HepG2 (cell line): ENCODE results near the gene FYB1. TPM values are rescaled to one million over a fixed set of nuclear protein-coding genes. Genes with fewer than 3 reads are reported as not detected.

ENCODE experiments used
- ELF1 ChIP-seq: sonication (generic); formaldehyde crosslinking; IDR thresholded peaks from 2 replicates; pipeline ENCODE4 v1.4.0; 2020; ENCODE audit warnings: missing genetic modification reagents
- ESRRA ChIP-seq: sonication (generic); formaldehyde crosslinking; IDR thresholded peaks from 2 replicates; pipeline ENCODE4 v1.5.1; 2020; ENCODE audit warnings: mild to moderate bottlenecking, low read depth, missing genetic modification reagents
- FOXM1 ChIP-seq: sonication (generic); formaldehyde crosslinking; IDR thresholded peaks from 2 replicates; pipeline ENCODE4 v1.5.0; 2020; ENCODE audit warnings: missing genetic modification reagents
- HES4 ChIP-seq: sonication (generic); formaldehyde crosslinking; IDR thresholded peaks from 2 replicates; pipeline ENCODE4 v1.9.0; 2021; ENCODE audit warnings: mild to moderate bottlenecking, missing genetic modification reagents, borderline replicate concordance
- ISL2 ChIP-seq: sonication (generic); formaldehyde crosslinking; IDR thresholded peaks from 2 replicates; pipeline ENCODE4 v1.5.0; 2020; ENCODE audit warnings: missing genetic modification reagents
- KAT7 ChIP-seq: IDR thresholded peaks from 2 replicates; pipeline ENCODE4 v1.6.1; 2018; ENCODE audit warnings: borderline replicate concordance, missing compliant biosample characterization
- RCOR2 ChIP-seq: IDR thresholded peaks from 2 replicates; pipeline ENCODE4 v1.6.1; 2016; ENCODE audit warnings: missing biosample characterization, missing genetic modification reagents
- SP4 ChIP-seq: sonication (generic); formaldehyde crosslinking; IDR thresholded peaks from 2 replicates; pipeline ENCODE4 v1.8.1; 2023; ENCODE audit warnings: mild to moderate bottlenecking, missing genetic modification reagents
- ZFP36L2 ChIP-seq: sonication (generic); formaldehyde crosslinking; IDR thresholded peaks from 2 replicates; pipeline ENCODE4 v1.4.0; 2020; ENCODE audit warnings: missing genetic modification reagents
- ZNF335 ChIP-seq: sonication (generic); formaldehyde crosslinking; IDR thresholded peaks from 2 replicates; pipeline ENCODE4 v1.4.0; 2020; ENCODE audit warnings: missing genetic modification reagents
- ZNF564 ChIP-seq: sonication (generic); formaldehyde crosslinking; IDR thresholded peaks from 2 replicates; pipeline ENCODE4 v1.8.1; 2023; ENCODE audit warnings: mild to moderate bottlenecking, missing genetic modification reagents
- ZNF691 ChIP-seq: sonication (generic); formaldehyde crosslinking; IDR thresholded peaks from 2 replicates; pipeline ENCODE4 v1.4.0; 2020; ENCODE audit warnings: missing genetic modification reagents, low read depth, mild to moderate bottlenecking, borderline replicate concordance
- ZSCAN25 ChIP-seq: sonication (generic); formaldehyde crosslinking; IDR thresholded peaks from 2 replicates; pipeline ENCODE4 v1.8.0; 2022; ENCODE audit warnings: mild to moderate bottlenecking, missing genetic modification reagents
- polyA plus RNA-seq, 8 experiments: library from polyadenylated mRNA; depleted of rRNA in 3 of 8; stranded (reverse) in 7 of 8; unstranded in 1 of 8; fragments of >200 nt; fragmentation: Illumina TruSeq in 4 of 8; extraction: Trizol in 4 of 8; gene quantifications; 2 replicates each; pipeline versions ENCODE4 v1.2.1 to v1.2.3, GENCODE V29; 2011 to 2016; ENCODE audit warnings: low read depth in 4 of 8, missing spikeins in 1 of 8, mixed read lengths in 1 of 8; ENCODE audit not compliant: insufficient read depth in 1 of 8
- total RNA-seq, 5 experiments: library from RNA; depleted of rRNA; stranded (reverse); fragments of >200 nt; fragmentation: Illumina TruSeq; extraction: Trizol; gene quantifications; 2 replicates each; pipeline ENCODE4 v1.2.3, GENCODE V29; 2016; ENCODE audit warnings: low read depth in 1 of 5
- TF ChIP-seq, protein P1 (sequence below): sonication (generic); formaldehyde crosslinking; IDR thresholded peaks from 2 replicates; pipeline ENCODE4 v1.4.0; 2020; ENCODE audit warnings: missing genetic modification reagents, borderline replicate concordance
- TF ChIP-seq, protein P2 (sequence below): sonication (generic); formaldehyde crosslinking; IDR thresholded peaks from 2 replicates; pipeline ENCODE4 v1.9.0; 2021; ENCODE audit warnings: missing genetic modification reagents, mild to moderate bottlenecking, borderline replicate concordance
- TF ChIP-seq, protein P3 (sequence below): sonication (generic); formaldehyde crosslinking; IDR thresholded peaks from 2 replicates; pipeline ENCODE4 v1.5.0; 2020; ENCODE audit warnings: missing genetic modification reagents

The FYB1 gene
- total and polyA plus RNA-seq, 2 of the 13 experiments (the other 11 are each of a cell fraction or from before 2014, with no cell fraction given): 0.03 TPM; not detected in 1

- TF ChIP-seq, protein P1, sequence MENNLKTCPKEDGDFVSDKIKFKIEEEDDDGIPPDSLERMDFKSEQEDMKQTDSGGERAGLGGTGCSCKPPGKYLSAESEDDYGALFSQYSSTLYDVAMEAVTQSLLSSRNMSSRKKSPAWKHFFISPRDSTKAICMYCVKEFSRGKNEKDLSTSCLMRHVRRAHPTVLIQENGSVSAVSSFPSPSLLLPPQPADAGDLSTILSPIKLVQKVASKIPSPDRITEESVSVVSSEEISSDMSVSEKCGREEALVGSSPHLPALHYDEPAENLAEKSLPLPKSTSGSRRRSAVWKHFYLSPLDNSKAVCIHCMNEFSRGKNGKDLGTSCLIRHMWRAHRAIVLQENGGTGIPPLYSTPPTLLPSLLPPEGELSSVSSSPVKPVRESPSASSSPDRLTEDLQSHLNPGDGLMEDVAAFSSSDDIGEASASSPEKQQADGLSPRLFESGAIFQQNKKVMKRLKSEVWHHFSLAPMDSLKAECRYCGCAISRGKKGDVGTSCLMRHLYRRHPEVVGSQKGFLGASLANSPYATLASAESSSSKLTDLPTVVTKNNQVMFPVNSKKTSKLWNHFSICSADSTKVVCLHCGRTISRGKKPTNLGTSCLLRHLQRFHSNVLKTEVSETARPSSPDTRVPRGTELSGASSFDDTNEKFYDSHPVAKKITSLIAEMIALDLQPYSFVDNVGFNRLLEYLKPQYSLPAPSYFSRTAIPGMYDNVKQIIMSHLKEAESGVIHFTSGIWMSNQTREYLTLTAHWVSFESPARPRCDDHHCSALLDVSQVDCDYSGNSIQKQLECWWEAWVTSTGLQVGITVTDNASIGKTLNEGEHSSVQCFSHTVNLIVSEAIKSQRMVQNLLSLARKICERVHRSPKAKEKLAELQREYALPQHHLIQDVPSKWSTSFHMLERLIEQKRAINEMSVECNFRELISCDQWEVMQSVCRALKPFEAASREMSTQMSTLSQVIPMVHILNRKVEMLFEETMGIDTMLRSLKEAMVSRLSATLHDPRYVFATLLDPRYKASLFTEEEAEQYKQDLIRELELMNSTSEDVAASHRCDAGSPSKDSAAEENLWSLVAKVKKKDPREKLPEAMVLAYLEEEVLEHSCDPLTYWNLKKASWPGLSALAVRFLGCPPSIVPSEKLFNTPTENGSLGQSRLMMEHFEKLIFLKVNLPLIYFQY (CRISPR knock-in tag): 0 out of 2 replicates have a peak, but pooled peaks have one; percentile 27
- TF ChIP-seq, protein P2, sequence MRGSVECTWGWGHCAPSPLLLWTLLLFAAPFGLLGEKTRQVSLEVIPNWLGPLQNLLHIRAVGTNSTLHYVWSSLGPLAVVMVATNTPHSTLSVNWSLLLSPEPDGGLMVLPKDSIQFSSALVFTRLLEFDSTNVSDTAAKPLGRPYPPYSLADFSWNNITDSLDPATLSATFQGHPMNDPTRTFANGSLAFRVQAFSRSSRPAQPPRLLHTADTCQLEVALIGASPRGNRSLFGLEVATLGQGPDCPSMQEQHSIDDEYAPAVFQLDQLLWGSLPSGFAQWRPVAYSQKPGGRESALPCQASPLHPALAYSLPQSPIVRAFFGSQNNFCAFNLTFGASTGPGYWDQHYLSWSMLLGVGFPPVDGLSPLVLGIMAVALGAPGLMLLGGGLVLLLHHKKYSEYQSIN (CRISPR knock-in tag): no peak
- 0 out of 2 replicates have a peak, but pooled peaks have one; percentile 39 for TF ChIP-seq RCOR2
- TF ChIP-seq HES4 (CRISPR knock-in tag): peak; percentile 61; the same call in 1 of the 2 replicates
- no peak for TF ChIP-seq FOXM1 (CRISPR knock-in tag)
- TF ChIP-seq ELF1: 0 out of 2 replicates have a peak, but pooled peaks have one; percentile 29
- no peak for TF ChIP-seq ZFP36L2 (CRISPR knock-in tag)
- TF ChIP-seq KAT7 (CRISPR knock-in tag): peak; percentile 92
- TF ChIP-seq ISL2 (CRISPR knock-in tag): 0 out of 2 replicates have a peak, but pooled peaks have one; percentile 35
- TF ChIP-seq ZNF335 (CRISPR knock-in tag): peak; percentile 53; the same call in 1 of the 2 replicates
- no peak for TF ChIP-seq ZSCAN25 (CRISPR knock-in tag)
- TF ChIP-seq ZNF564 (CRISPR knock-in tag): peak; percentile 77
- TF ChIP-seq, protein P3, sequence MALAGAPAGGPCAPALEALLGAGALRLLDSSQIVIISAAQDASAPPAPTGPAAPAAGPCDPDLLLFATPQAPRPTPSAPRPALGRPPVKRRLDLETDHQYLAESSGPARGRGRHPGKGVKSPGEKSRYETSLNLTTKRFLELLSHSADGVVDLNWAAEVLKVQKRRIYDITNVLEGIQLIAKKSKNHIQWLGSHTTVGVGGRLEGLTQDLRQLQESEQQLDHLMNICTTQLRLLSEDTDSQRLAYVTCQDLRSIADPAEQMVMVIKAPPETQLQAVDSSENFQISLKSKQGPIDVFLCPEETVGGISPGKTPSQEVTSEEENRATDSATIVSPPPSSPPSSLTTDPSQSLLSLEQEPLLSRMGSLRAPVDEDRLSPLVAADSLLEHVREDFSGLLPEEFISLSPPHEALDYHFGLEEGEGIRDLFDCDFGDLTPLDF: 0 out of 2 replicates have a peak, but pooled peaks have one; percentile 52
- 0 out of 2 replicates have a peak, but pooled peaks have one; percentile 11 for TF ChIP-seq SP4 (CRISPR knock-in tag)
- no peak for TF ChIP-seq ESRRA (CRISPR knock-in tag)
- peak; percentile 99 for TF ChIP-seq ZNF691 (CRISPR knock-in tag)
Observed at GRCh38 chr5:39074017-39074814, 145.1 kb downstream of the FYB1 start, which contains the start of gene RICTOR (continued).
